K562 (cell line): Measurements from ENCODE around the gene SHISAL1. TPM values are rescaled to one million over a fixed set of nuclear protein-coding genes. Genes with fewer than 3 reads are reported as not detected.

Experiments used
- ATAC-seq: fragments of 200-7000 bp; cut with Tn5 transposase; 3 replicates; pipeline ENCODE4 v1.9.1; 2020; ENCODE audit warnings: moderate library complexity
- BruUV-seq: library from RNA; stranded (reverse); fragments of 400-500 nt; replicated peaks from 2 replicates; lab custom pipeline; 2021; lab: Mats Ljungman, UMichigan
- CTCF ChIA-PET: fragments of 300-600 bp; formaldehyde crosslinking; extraction: SDS; loops from one replicate; lab custom pipeline; 2021; ENCODE audit warnings: low intra/inter-chr PET ratio; lab: Yijun Ruan, JAX
- POLR2A ChIA-PET: fragments of 300-600, 350-650 bp; sonication (Branson Sonifier 250); formaldehyde crosslinking; extraction: SDS; loops from one replicate; lab custom pipeline; 2021; ENCODE audit warnings: antibody characterized with exemption, inconsistent platforms; lab: Yijun Ruan, JAX
- DNase-seq, 4 experiments: peaks; one replicate each; pipeline versions ENCODE4 v3.0.0 to v3.0.0-alpha.2; 2011 to 2018; ENCODE audit warnings: low spot score in 3 of 4, mixed read lengths in 3 of 4; ENCODE audit errors: extremely low read depth in 1 of 4
- FAIRE-seq: peaks from 2 replicates; lab custom pipeline; 2011; peaks lifted over from hg19 to GRCh38; lab: Jason Lieb, UNC
- H2AFZ ChIP-seq: 2 replicates; pipeline ENCODE4 v1.6.0; 2011; ENCODE audit warnings: low read depth, low read length, control low read depth, inconsistent platforms
- H3K27ac ChIP-seq: fragments of 200-600 bp; 3 replicates; pipeline ENCODE4 v1.8.0; 2011; ENCODE audit warnings: low read depth, mild to moderate bottlenecking, control low read depth, inconsistent platforms, low read length, moderate library complexity, mixed read lengths; ENCODE audit errors: extremely low read depth
- H3K27me3 ChIP-seq, 2 experiments: fragments of 300-600 bp in 1 of 2; 2 replicates in 1 of 2; 3 replicates in 1 of 2; pipeline versions ENCODE4 v1.6.0 to v1.8.0; 2011; ENCODE audit warnings: inconsistent platforms in 2 of 2, low read length in 2 of 2, mild to moderate bottlenecking in 1 of 2, mixed read lengths in 1 of 2, moderate library complexity in 1 of 2; ENCODE audit not compliant: control insufficient read depth in 2 of 2, insufficient read depth in 2 of 2
- H3K36me3 ChIP-seq: fragments of 300-600 bp; 3 replicates; pipeline ENCODE4 v1.8.0; 2011; ENCODE audit warnings: mild to moderate bottlenecking, low read length, inconsistent platforms; ENCODE audit not compliant: control insufficient read depth, insufficient read depth
- H3K4me1 ChIP-seq, 2 experiments: fragments of 200-600 bp in 1 of 2; replicated peaks in 1 of 2; 2 replicates in 1 of 2; 3 replicates in 1 of 2; pipeline versions ENCODE4 v1.5.1 to v1.8.0; 2011; ENCODE audit warnings: inconsistent platforms in 2 of 2, low read length in 2 of 2, mild to moderate bottlenecking in 1 of 2, mixed read lengths in 1 of 2, moderate library complexity in 1 of 2; ENCODE audit not compliant: control insufficient read depth in 2 of 2, insufficient read depth in 2 of 2
- H3K4me2 ChIP-seq: 2 replicates; pipeline ENCODE4 v1.6.1; 2011; ENCODE audit warnings: low read length, control low read depth, inconsistent platforms, mixed read lengths; ENCODE audit not compliant: insufficient read depth
- H3K4me3 ChIP-seq: fragments of 200-600 bp; sonication (generic), shearing (Covaris generic); 2 replicates; pipeline ENCODE4 v1.5.1; 2016; ENCODE audit warnings: control low read depth, inconsistent platforms
- H3K79me2 ChIP-seq: fragments of 200-600 bp; 3 replicates; pipeline ENCODE4 v1.8.0; 2011; ENCODE audit warnings: low read length, inconsistent platforms; ENCODE audit not compliant: control insufficient read depth, insufficient read depth
- H3K9ac ChIP-seq, 2 experiments: 2 replicates each; pipeline versions ENCODE4 v1.6.0 to v1.6.1; 2011; ENCODE audit warnings: low read depth in 2 of 2, low read length in 2 of 2, control low read depth in 1 of 2, inconsistent platforms in 1 of 2, mild to moderate bottlenecking in 1 of 2, mixed read lengths in 1 of 2; ENCODE audit not compliant: insufficient read depth in 1 of 2
- H3K9me1 ChIP-seq: one replicate; pipeline ENCODE4 v1.6.0; 2011; ENCODE audit warnings: inconsistent platforms, mild to moderate bottlenecking, low read length, moderate library complexity; ENCODE audit not compliant: control insufficient read depth, insufficient read depth
- H3K9me3 ChIP-seq: replicated peaks from 2 replicates; pipeline ENCODE4 v1.5.1; 2011; ENCODE audit warnings: low read depth, low read length, inconsistent platforms; ENCODE audit not compliant: control insufficient read depth, insufficient read depth
- H4K20me1 ChIP-seq: replicated peaks from 2 replicates; pipeline ENCODE4 v1.6.1; 2011; ENCODE audit warnings: low read length, inconsistent platforms, mixed read lengths; ENCODE audit not compliant: control insufficient read depth, insufficient read depth
- CBX2 ChIP-seq: fragments of 200-600 bp; sonication (generic); IDR thresholded peaks from one replicate; pipeline ENCODE4 v1.6.1; 2012; ENCODE audit warnings: mild to moderate bottlenecking, low read length, inconsistent platforms; ENCODE audit not compliant: insufficient read depth, poor library complexity, severe bottlenecking
- HNRNPH1 ChIP-seq: fragments of 200-400 bp; formaldehyde crosslinking; optimal IDR thresholded peaks from 2 replicates; pipeline ENCODE3; 2017; ENCODE audit warnings: low read depth, mild to moderate bottlenecking, low read length, moderate library complexity
- MAFF ChIP-seq: IDR thresholded peaks from 2 replicates; pipeline ENCODE4 v1.6.1; 2012; ENCODE audit warnings: low read length, improper control_type of control experiment
- NFE2 ChIP-seq: IDR thresholded peaks from 2 replicates; pipeline ENCODE4 v1.6.1; 2014; ENCODE audit warnings: antibody characterized with exemption, low read depth
- PHB ChIP-seq: fragments of 250-450 bp; sonication (Bioruptor Pico); IDR thresholded peaks from 2 replicates; pipeline ENCODE4 v1.5.0; 2021
- PRMT5 ChIP-seq: sonication (generic); formaldehyde crosslinking; IDR thresholded peaks from 2 replicates; pipeline ENCODE4 v1.5.0; 2020; ENCODE audit warnings: missing genetic modification reagents
- RCOR1 ChIP-seq, 2 experiments: IDR thresholded peaks; 2 replicates each; pipeline ENCODE4 v1.6.1; 2012; ENCODE audit warnings: low read depth in 2 of 2, low read length in 2 of 2, borderline replicate concordance in 1 of 2, improper control_type of control experiment in 1 of 2
- SMARCB1 ChIP-seq: IDR thresholded peaks from 2 replicates; pipeline ENCODE4 v1.6.1; 2011; ENCODE audit warnings: improper control_type of control experiment, low read depth; ENCODE audit not compliant: insufficient read length
- ZNF79 ChIP-seq: fragments of 250-450 bp; sonication (Bioruptor Pico); IDR thresholded peaks from 2 replicates; pipeline ENCODE4 v1.4.0; 2020; ENCODE audit warnings: low read depth, mild to moderate bottlenecking, moderate library complexity
- WGBS: fragments of 100-300 bp; shearing (Covaris generic); methylation state at CpG from one replicate; pipeline ENCODE4 v1.1.6; 2016; ENCODE audit warnings: low coverage, mixed read lengths; ENCODE audit not compliant: insufficient coverage; ENCODE audit errors: missing lambda C conversion rate; 5-methylcytosine and 5-hydroxymethylcytosine counted together
- in situ Hi-C: fragments of 300-500 bp; cut with MboI; formaldehyde crosslinking; loops from 4 replicates; pipeline ENCODE4 v1.15.0; 2018; ENCODE audit warnings: inconsistent platforms, mixed read lengths
- intact Hi-C: fragments of 100-400 bp; cut with micrococcal nuclease; formaldehyde crosslinking; loops from 2 replicates; pipeline ENCODE4 v1.14.2; 2022
- polyA plus RNA-seq, 8 experiments: library from polyadenylated mRNA; depleted of rRNA in 4 of 8; stranded (reverse) in 5 of 8; unstranded in 3 of 8; fragments of >200 nt; fragmentation: Nextera tagmentation in 2 of 8; fragmentation: Illumina TruSeq in 1 of 8; extraction: Ambion mirVana in 2 of 8; extraction: Trizol in 1 of 8; gene quantifications; 2 replicates each; pipeline versions ENCODE4 v1.2.1 to v1.2.3, GENCODE V29; 2011 to 2014; ENCODE audit warnings: inconsistent platforms in 1 of 8, missing spikeins in 1 of 8
- total RNA-seq, 7 experiments: library from RNA; depleted of rRNA in 6 of 7; stranded (reverse); fragments of >200 nt in 6 of 7; fragmentation: Illumina TruSeq in 2 of 7; extraction: Trizol in 2 of 7; gene quantifications; 2 replicates each; pipeline versions ENCODE4 v1.2.1 to v1.2.3, GENCODE V29; 2011 to 2021; ENCODE audit warnings: low replicate concordance in 1 of 7
- TF ChIP-seq, protein P1 (sequence below): fragments of 200-400 bp; formaldehyde crosslinking; IDR thresholded peaks from 2 replicates; pipeline ENCODE4 v1.6.1; 2017; ENCODE audit warnings: mild to moderate bottlenecking, low read depth, low read length, moderate library complexity
- TF ChIP-seq, protein P2 (sequence below): fragments of 450-650 bp; formaldehyde crosslinking; conservative IDR thresholded peaks from 2 replicates; pipeline ENCODE4 v1.4.0; 2022; ENCODE audit warnings: mild to moderate bottlenecking, missing genetic modification characterization
- TF ChIP-seq, protein P3 (sequence below): fragments of 250-450 bp; sonication (Bioruptor Pico); IDR thresholded peaks from 2 replicates; pipeline ENCODE4 v1.8.0; 2021; ENCODE audit warnings: mild to moderate bottlenecking, moderate library complexity
- TF ChIP-seq, protein P4 (sequence below): fragments of 250-450 bp; sonication (Bioruptor Pico); IDR thresholded peaks from 2 replicates; pipeline ENCODE4 v1.4.0; 2020

Gene SHISAL1
- total and polyA plus RNA-seq, 9 of the 15 experiments (the other 6 are each of a cell fraction or from before 2014, with no cell fraction given): not detected

DNA sequence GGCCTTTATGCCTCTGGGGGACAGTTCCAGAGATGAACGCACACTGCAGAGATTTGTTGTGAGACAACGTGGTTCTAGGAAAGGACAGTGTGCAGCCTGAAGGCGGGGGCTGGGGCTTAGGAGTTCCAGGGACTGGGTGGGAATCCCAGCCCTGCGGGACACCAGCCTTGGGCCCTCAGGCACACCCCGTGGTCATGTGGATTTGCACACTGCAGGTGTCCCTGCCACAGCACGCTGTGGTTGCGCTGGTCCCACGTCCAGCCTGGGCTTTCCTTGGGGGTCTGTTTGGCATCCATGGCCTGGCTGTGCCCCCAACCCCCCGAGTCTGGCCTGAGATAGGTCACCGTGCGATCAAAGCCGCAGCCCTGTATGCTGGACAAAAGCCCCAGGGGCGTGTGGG, 7.3 kb downstream of the SHISAL1 start:
- Histone ChIP-seq H3K9ac (no peak overlapping the region), H3K4me2 (no peak overlapping the region), H4K20me1 (no peaks in the 10 kb centered on the region; the same call in 1 of the 2 replicates), H3K27me3 (peaks cover 6 to 22% of the 10 kb centered on the region in 2 experiments; a peak in 2 of 5 replicates), H3K4me3 (no peak overlapping the region), H3K27ac (no peak overlapping the region), H3K9me3 (no peaks in the 10 kb centered on the region), H3K79me2 (no peaks in the 10 kb centered on the region), H2AFZ (no peak overlapping the region), H3K9me1 (no peaks in the 10 kb centered on the region), H3K36me3 (no peaks in the 10 kb centered on the region), H3K4me1 (no peaks in the 10 kb centered on the region; a peak in 1 of 5 replicates)
- no TSS peak for BruUV-seq
- ChIA-PET CTCF (no interaction called here), POLR2A (no interaction called here)
- in situ Hi-C loops: no loop called here
- no peak for TF ChIP-seq SMARCB1
- TF ChIP-seq CBX2: no peak
- TF ChIP-seq RCOR1 (IDR thresholded peaks at IDR 0.05; ENCODE audit: borderline replicate concordance in 1 of 2, low read depth in 2 of 2, low read length in 2 of 2): no peak
- no peak for TF ChIP-seq ZNF79 (CRISPR knock-in tag)
- TF ChIP-seq PRMT5 (CRISPR knock-in tag): no peak
- TF ChIP-seq, protein P1, sequence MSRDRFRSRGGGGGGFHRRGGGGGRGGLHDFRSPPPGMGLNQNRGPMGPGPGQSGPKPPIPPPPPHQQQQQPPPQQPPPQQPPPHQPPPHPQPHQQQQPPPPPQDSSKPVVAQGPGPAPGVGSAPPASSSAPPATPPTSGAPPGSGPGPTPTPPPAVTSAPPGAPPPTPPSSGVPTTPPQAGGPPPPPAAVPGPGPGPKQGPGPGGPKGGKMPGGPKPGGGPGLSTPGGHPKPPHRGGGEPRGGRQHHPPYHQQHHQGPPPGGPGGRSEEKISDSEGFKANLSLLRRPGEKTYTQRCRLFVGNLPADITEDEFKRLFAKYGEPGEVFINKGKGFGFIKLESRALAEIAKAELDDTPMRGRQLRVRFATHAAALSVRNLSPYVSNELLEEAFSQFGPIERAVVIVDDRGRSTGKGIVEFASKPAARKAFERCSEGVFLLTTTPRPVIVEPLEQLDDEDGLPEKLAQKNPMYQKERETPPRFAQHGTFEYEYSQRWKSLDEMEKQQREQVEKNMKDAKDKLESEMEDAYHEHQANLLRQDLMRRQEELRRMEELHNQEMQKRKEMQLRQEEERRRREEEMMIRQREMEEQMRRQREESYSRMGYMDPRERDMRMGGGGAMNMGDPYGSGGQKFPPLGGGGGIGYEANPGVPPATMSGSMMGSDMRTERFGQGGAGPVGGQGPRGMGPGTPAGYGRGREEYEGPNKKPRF: no peak
- TF ChIP-seq, protein P2, sequence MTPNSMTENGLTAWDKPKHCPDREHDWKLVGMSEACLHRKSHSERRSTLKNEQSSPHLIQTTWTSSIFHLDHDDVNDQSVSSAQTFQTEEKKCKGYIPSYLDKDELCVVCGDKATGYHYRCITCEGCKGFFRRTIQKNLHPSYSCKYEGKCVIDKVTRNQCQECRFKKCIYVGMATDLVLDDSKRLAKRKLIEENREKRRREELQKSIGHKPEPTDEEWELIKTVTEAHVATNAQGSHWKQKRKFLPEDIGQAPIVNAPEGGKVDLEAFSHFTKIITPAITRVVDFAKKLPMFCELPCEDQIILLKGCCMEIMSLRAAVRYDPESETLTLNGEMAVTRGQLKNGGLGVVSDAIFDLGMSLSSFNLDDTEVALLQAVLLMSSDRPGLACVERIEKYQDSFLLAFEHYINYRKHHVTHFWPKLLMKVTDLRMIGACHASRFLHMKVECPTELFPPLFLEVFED (CRISPR knock-in tag): no peak
- no peak for TF ChIP-seq NFE2
- TF ChIP-seq, protein P3, sequence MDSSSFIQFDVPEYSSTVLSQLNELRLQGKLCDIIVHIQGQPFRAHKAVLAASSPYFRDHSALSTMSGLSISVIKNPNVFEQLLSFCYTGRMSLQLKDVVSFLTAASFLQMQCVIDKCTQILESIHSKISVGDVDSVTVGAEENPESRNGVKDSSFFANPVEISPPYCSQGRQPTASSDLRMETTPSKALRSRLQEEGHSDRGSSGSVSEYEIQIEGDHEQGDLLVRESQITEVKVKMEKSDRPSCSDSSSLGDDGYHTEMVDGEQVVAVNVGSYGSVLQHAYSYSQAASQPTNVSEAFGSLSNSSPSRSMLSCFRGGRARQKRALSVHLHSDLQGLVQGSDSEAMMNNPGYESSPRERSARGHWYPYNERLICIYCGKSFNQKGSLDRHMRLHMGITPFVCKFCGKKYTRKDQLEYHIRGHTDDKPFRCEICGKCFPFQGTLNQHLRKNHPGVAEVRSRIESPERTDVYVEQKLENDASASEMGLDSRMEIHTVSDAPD (CRISPR knock-in tag): no peak
- no peak for TF ChIP-seq MAFF
- TF ChIP-seq, protein P4, sequence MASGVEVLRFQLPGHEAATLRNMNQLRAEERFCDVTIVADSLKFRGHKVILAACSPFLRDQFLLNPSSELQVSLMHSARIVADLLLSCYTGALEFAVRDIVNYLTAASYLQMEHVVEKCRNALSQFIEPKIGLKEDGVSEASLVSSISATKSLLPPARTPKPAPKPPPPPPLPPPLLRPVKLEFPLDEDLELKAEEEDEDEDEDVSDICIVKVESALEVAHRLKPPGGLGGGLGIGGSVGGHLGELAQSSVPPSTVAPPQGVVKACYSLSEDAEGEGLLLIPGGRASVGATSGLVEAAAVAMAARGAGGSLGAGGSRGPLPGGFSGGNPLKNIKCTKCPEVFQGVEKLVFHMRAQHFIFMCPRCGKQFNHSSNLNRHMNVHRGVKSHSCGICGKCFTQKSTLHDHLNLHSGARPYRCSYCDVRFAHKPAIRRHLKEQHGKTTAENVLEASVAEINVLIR (CRISPR knock-in tag): no peak
- no peak for TF ChIP-seq PHB (CRISPR knock-in tag)
- TF ChIP-seq HNRNPH1: no peak
- DNase-seq (no peak), FAIRE-seq (no peak), ATAC-seq (no peak)
- WGBS: 4% methylated on average over 5 of the region's 13 CpGs
- intact Hi-C loops: no loop called here
